NCI-H146 treated with DMSO at 0.1 percent for 48 hours (cell line): ENCODE data around the gene IL1RAPL2.
"Not testable (repeated sequence)": the region's sequence is repeated elsewhere in the genome, so short reads cannot be mapped to it uniquely, and the experiment has no call there.

Source experiments
- DNase-seq: peaks from one replicate; lab custom pipeline; 2025; ENCODE audit not compliant: unreplicated experiment; lab: John Stamatoyannopoulos, UW

IL1RAPL2 gene

GRCh38 chrX:105755109-105755508, 1189.1 kb downstream of the IL1RAPL2 start:
- no peak for DNase-seq

GRCh38 chrX:105758754-105759153, 1192.8 kb downstream of the IL1RAPL2 start:
- DNase-seq: no peak

- DNase-seq: no peak
Observed at GRCh38 chrX:105759598-105759997, 1193.6 kb downstream of the IL1RAPL2 start.

GRCh38 chrX:105765691-105766090, 1199.7 kb downstream of the IL1RAPL2 start:
- DNase-seq: no peak

GRCh38 chrX:105773801-105774200, 1207.8 kb downstream of the IL1RAPL2 start:
- DNase-seq: no peak

GRCh38 chrX:105775679-105776078, 1209.7 kb downstream of the IL1RAPL2 start:
- DNase-seq: no peak

GRCh38 chrX:105781804-105782203, 1215.8 kb downstream of the IL1RAPL2 start:
- DNase-seq: no peak

GRCh38 chrX:105796877-105797276, 1230.9 kb downstream of the IL1RAPL2 start:
- DNase-seq: not testable (repeated sequence)

GRCh38 chrX:105803891-105804290, 1237.9 kb downstream of the IL1RAPL2 start:
- no peak for DNase-seq

GRCh38 chrX:105805655-105806054, 1239.7 kb downstream of the IL1RAPL2 start:
- not testable (repeated sequence) for DNase-seq

- DNase-seq: no peak
Observed at GRCh38 chrX:105816517-105816916, 1250.5 kb downstream of the IL1RAPL2 start.
